Karpas-422 (cell line): ENCODE measurements around the gene KCNAB1. TPM values are rescaled to one million over a fixed set of nuclear protein-coding genes. Genes with fewer than 3 reads are reported as not detected.
"Not testable (repeated sequence)": the region's sequence is repeated elsewhere in the genome, so short reads cannot be mapped to it uniquely, and the experiment has no call there.

Experiments
- DNase-seq: peaks from one replicate; pipeline ENCODE4 v3.0.0-alpha.2; 2015
- H2AFZ ChIP-seq: fragments of 200-600 bp; sonication (generic); 2 replicates; pipeline ENCODE4 v1.6.1; 2014; ENCODE audit warnings: antibody characterized with exemption, low read length, mixed read lengths
- H3K27ac ChIP-seq: fragments of 200-600 bp; sonication (generic); 2 replicates; pipeline ENCODE4 v1.5.1; 2014; ENCODE audit warnings: mild to moderate bottlenecking, low read length, moderate library complexity
- H3K27me3 ChIP-seq: fragments of 200-600 bp; sonication (generic); 2 replicates; pipeline ENCODE4 v1.6.1; 2014; ENCODE audit warnings: low read length, mixed read lengths
- H3K36me3 ChIP-seq: fragments of 200-600 bp; sonication (generic); 2 replicates; pipeline ENCODE4 v1.6.1; 2014; ENCODE audit warnings: low read length, mixed read lengths; ENCODE audit not compliant: insufficient read depth
- H3K4me1 ChIP-seq: fragments of 200-600 bp; sonication (generic); 2 replicates; pipeline ENCODE4 v1.6.1; 2014; ENCODE audit warnings: mild to moderate bottlenecking, low read length, mixed read lengths
- H3K4me2 ChIP-seq: fragments of 200-600 bp; sonication (generic); 2 replicates; pipeline ENCODE4 v1.6.1; 2014; ENCODE audit warnings: low read length, low read depth, mild to moderate bottlenecking; ENCODE audit not compliant: poor library complexity, severe bottlenecking
- H3K4me3 ChIP-seq: fragments of 200-600 bp; sonication (generic); 2 replicates; pipeline ENCODE4 v1.5.1; 2014; ENCODE audit warnings: mild to moderate bottlenecking, antibody characterized with exemption, low read length, mixed read lengths
- H3K79me2 ChIP-seq: fragments of 200-600 bp; sonication (generic); 2 replicates; pipeline ENCODE4 v1.6.1; 2014; ENCODE audit warnings: mild to moderate bottlenecking, low read length, mixed read lengths
- H3K9ac ChIP-seq: fragments of 200-600 bp; sonication (generic); 2 replicates; pipeline ENCODE4 v1.6.0; 2014; ENCODE audit warnings: low read length
- H3K9me2 ChIP-seq: fragments of 200-600 bp; sonication (generic), shearing (Covaris generic); replicated peaks from 2 replicates; pipeline ENCODE4 v1.6.0; 2014; ENCODE audit warnings: mild to moderate bottlenecking, low read length, moderate library complexity; ENCODE audit not compliant: insufficient read depth
- H3K9me3 ChIP-seq: fragments of 300-700, 200-600 bp; sonication (generic); 2 replicates; pipeline ENCODE4 v1.6.1; 2014; ENCODE audit warnings: low read length, mixed read lengths
- H4K20me1 ChIP-seq: fragments of 200-600 bp; sonication (generic); 2 replicates; pipeline ENCODE4 v1.6.1; 2014; ENCODE audit warnings: mild to moderate bottlenecking, antibody characterized with exemption, low read length, low read depth; ENCODE audit not compliant: insufficient read depth
- total RNA-seq: library from RNA; depleted of rRNA; stranded (reverse); fragments of >200 nt; shearing (Covaris generic); gene quantifications from 2 replicates; pipeline ENCODE4 v1.2.3, GENCODE V29; 2014; ENCODE audit warnings: low replicate concordance

The KCNAB1 gene
- total RNA-seq, 1 experiment from 2014 or later: not detected

DNA sequence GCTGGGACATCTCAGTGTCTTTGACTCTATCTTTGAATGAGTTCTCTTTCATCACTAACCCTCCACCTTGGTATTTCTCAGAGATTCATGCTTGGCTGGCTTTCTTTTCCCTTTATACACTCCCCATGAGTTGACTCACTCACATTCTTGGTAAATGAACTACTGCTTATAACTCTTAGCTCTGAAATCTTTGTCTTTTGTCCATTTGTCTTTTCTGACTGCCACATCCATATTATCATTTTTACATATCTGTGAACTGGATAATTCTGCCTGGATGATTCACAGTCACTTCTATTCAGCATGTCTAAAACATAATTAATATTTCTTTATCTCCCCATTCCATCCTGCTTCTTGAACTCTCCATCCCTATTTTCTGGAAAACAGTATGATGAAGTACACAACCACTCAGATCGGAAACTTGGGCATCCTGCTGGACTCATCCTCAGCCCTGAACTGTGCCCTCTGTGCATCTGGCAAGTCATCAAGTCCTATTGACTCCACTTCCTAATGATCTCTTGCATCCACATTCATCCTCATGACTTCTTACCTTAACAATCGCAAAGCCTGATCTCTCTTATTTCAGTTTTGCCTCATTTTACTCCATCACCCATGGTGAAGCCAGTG, 66.9 kb downstream of the KCNAB1 start:
- Histone ChIP-seq H3K27me3 (no peaks in the 10 kb centered on the region), H3K9ac (no peak overlapping the region), H3K4me1 (no peaks in the 10 kb centered on the region), H4K20me1 (no peaks in the 10 kb centered on the region), H3K9me3 (no peaks in the 10 kb centered on the region), H3K4me2 (no peak overlapping the region), H3K79me2 (no peaks in the 10 kb centered on the region), H3K4me3 (no peak overlapping the region), H3K9me2 (no peaks in the 10 kb centered on the region), H3K27ac (no peak overlapping the region), H3K36me3 (no peaks in the 10 kb centered on the region), H2AFZ (no peak overlapping the region)
- no peak for DNase-seq

- Histone ChIP-seq H3K9me3 (no peaks in the 10 kb centered on the region), H3K4me2 (no peak overlapping the region), H3K27ac (no peak overlapping the region), H3K4me3 (no peak overlapping the region), H2AFZ (no peak overlapping the region), H3K4me1 (no peaks in the 10 kb centered on the region), H3K36me3 (no peaks in the 10 kb centered on the region), H3K9me2 (no peaks in the 10 kb centered on the region), H3K27me3 (no peaks in the 10 kb centered on the region), H3K79me2 (no peaks in the 10 kb centered on the region), H3K9ac (no peak overlapping the region), H4K20me1 (no peaks in the 10 kb centered on the region)
- DNase-seq: no peak
These were observed 68.4 kb downstream of the KCNAB1 start for GRCh38 chr3:156188757-156189156.

- DNase-seq: no peak
- no peaks in the 10 kb centered on the region for H4K20me1 ChIP-seq
- H3K36me3 ChIP-seq: no peaks in the 10 kb centered on the region
- no peak overlapping the region for H3K4me2 ChIP-seq
- H3K4me3 ChIP-seq: no peak overlapping the region
- H2AFZ ChIP-seq: no peak overlapping the region
- no peaks in the 10 kb centered on the region for H3K9me2 ChIP-seq
- H3K27me3 ChIP-seq: no peaks in the 10 kb centered on the region
- no peaks in the 10 kb centered on the region for H3K4me1 ChIP-seq
- no peak overlapping the region for H3K9ac ChIP-seq
- H3K79me2 ChIP-seq: no peaks in the 10 kb centered on the region
- no peaks in the 10 kb centered on the region for H3K9me3 ChIP-seq
- no peak overlapping the region for H3K27ac ChIP-seq
These were observed 69.5 kb downstream of the KCNAB1 start for GRCh38 chr3:156189927-156190326.

- not testable (repeated sequence) for H3K27ac ChIP-seq, H3K36me3 ChIP-seq, H3K27me3 ChIP-seq, H3K9me2 ChIP-seq, H2AFZ ChIP-seq, H3K9me3 ChIP-seq, H3K4me1 ChIP-seq, H3K9ac ChIP-seq, H3K4me3 ChIP-seq, H3K79me2 ChIP-seq, H4K20me1 ChIP-seq, H3K4me2 ChIP-seq, DNase-seq
These were observed 74.6 kb downstream of the KCNAB1 start for GRCh38 chr3:156194945-156195344.

DNA sequence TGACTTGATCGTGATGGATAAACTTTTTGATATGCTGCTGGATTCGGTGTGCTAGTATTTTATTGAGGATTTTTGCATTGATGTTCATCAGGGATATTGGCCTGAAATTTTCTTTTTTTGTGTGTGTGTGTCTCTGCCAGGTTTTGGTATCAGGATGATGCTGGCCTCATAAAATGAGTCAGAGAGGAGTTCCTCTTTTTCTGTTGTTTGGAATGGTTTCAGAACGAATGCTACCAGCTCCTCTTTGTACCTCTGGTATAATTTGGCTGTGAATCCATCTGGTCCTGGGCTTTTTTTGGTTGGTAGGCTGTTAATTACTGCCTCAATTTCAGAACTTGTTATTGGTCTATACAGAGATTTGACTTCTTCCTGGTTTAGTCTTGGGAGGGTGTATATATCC, 76.8 kb downstream of the KCNAB1 start:
- not testable (repeated sequence) for H3K9me2 ChIP-seq, H2AFZ ChIP-seq, H3K9me3 ChIP-seq, H3K36me3 ChIP-seq, H3K9ac ChIP-seq, H3K79me2 ChIP-seq, DNase-seq, H3K4me3 ChIP-seq, H4K20me1 ChIP-seq, H3K27me3 ChIP-seq, H3K27ac ChIP-seq, H3K4me2 ChIP-seq, H3K4me1 ChIP-seq

DNA sequence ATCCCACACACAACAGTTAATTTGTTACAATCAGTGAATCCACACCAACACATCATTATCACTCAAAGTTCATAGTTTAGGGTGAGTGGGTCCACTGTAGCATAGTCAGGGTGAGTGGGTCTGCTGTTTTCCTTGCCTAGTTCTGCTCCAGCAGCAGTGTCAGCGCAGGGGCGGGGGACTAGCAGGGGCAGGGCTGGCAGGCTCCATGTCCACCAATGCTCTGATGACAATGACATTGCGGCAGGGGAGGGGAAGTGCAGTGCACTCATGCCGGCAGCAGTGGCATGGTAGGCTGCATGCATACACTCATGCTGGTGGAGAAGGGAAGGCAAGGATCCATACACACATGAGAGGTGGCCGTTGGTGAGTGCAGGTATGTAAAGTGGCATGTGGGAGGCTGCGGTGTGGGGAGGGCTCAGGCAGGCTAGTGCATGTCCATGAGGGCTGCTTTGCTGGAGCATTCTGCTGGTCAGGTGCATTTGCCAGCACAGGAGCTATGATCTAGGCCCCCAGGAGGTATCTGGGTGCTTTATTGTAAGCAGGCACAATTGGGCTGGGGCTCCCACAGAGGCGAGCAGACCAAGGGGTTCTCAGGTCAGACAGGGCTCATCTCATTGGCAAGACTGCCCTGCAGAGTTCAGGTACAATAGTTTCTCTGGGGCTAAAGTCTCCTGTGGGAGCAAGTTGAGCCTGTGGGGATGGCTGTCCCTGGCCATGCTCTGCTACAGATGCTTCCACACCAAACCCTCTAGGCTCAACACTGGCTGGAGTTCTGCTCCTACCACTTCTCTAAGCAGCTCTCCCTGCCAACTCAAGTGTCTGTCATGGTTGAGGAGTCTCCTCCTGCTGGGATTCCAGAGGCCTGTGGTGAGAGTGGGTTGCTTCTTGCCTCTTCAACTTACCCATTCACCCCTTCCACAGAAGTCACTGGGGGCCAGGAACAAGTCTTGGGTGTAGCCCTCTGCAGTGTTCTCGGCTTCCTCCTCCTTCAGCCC, 81.3 kb downstream of the KCNAB1 start:
- no peaks in the 10 kb centered on the region for H3K9me3 ChIP-seq

DNA sequence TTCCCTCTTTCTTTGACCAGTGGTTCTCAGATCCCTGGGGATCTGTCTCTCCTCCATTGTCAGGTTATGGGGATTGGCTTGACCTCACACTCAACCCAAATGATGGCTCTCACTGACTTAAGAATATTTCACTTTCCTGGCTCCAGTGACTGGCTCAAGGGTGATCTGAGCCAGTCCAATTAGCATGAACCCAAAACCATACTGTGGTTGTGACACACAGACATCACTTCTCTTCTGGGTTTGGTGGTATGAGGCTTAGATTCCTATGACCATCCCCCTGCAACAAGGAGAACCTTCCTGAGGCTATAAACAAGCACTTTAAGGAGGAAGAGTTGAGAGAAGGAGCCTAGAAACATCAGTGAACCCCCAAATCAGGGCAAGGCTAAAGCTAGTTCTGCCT, 85.8 kb downstream of the KCNAB1 start:
- H3K27ac ChIP-seq: no peak overlapping the region
- DNase-seq: no peak
- H3K9me3 ChIP-seq: no peaks in the 10 kb centered on the region
- no peak overlapping the region for H2AFZ ChIP-seq
- no peaks in the 10 kb centered on the region for H3K79me2 ChIP-seq
- H3K36me3 ChIP-seq: no peaks in the 10 kb centered on the region
- H3K4me3 ChIP-seq: no peak overlapping the region
- no peaks in the 10 kb centered on the region for H3K4me1 ChIP-seq
- H3K4me2 ChIP-seq: no peak overlapping the region
- no peaks in the 10 kb centered on the region for H4K20me1 ChIP-seq
- H3K9me2 ChIP-seq: no peaks in the 10 kb centered on the region
- no peaks in the 10 kb centered on the region for H3K27me3 ChIP-seq
- H3K9ac ChIP-seq: no peak overlapping the region

More for the DNA sequence above, 81.3 kb downstream of the KCNAB1 start:
- H3K27me3 ChIP-seq: no peaks in the 10 kb centered on the region
- H3K4me3 ChIP-seq: no peak overlapping the region
- no peak overlapping the region for H3K9ac ChIP-seq
- H4K20me1 ChIP-seq: no peaks in the 10 kb centered on the region
- no peaks in the 10 kb centered on the region for H3K36me3 ChIP-seq
- no peaks in the 10 kb centered on the region for H3K4me1 ChIP-seq
- H2AFZ ChIP-seq: no peak overlapping the region
- no peaks in the 10 kb centered on the region for H3K79me2 ChIP-seq
- no peak overlapping the region for H3K4me2 ChIP-seq
- no peak for DNase-seq
- H3K27ac ChIP-seq: no peak overlapping the region
- no peaks in the 10 kb centered on the region for H3K9me2 ChIP-seq

DNA sequence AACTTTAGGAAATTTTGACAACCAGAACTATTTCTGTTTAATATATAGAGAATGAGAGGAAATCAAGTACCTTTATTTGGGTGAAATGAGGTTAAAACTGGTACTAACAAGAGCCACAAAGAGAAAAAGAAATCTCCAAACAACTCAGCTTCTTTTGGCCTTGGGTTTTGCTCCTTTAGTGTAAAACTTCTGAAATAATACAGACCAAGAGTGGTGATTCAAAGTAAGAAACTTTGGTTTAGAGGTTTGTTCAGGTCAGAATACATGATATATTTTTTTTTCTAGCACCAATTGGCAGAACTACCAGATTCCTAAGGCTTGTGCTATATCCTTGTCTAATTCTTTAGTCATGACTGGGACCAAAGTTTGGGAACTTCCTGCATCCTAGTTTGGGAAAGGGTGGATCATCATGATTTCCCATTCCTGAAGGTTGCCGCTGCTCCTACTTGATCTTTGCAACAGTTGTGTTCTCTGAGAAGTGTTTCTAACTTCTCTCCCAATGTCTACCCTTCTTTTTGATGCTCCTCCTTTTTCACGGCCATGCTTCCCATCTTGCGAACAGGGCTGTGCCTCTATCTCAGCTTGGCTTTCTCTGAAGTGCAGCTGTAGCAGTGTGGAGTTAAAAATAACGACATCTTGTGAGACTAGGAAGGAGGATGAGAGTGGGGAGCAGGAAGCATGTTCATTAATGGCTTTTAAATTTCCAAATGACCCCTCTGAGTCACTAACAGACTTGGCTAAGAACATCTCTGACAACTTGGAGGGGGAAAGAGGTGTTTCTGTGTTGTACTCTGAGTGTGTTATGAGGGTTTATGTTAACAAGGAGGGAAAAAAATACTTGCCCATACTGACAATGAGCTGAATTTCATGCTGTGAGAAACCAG, 87.7 kb downstream of the KCNAB1 start:
- Histone ChIP-seq H4K20me1 (no peaks in the 10 kb centered on the region), H3K9me3 (no peaks in the 10 kb centered on the region), H3K79me2 (no peaks in the 10 kb centered on the region), H3K27me3 (no peaks in the 10 kb centered on the region), H3K27ac (no peak overlapping the region), H3K9ac (no peak overlapping the region), H2AFZ (no peak overlapping the region), H3K9me2 (no peaks in the 10 kb centered on the region), H3K4me3 (no peak overlapping the region), H3K36me3 (no peaks in the 10 kb centered on the region), H3K4me1 (no peaks in the 10 kb centered on the region), H3K4me2 (no peak overlapping the region)
- no peak for DNase-seq
